HG03045 (cell line): Measurements from ENCODE around the gene MCM9.
"Not testable (repeated sequence)": the region's sequence is repeated elsewhere in the genome, so short reads cannot be mapped to it uniquely, and the experiment has no call there.

Source experiments
- ATAC-seq: cut with Tn5 transposase; IDR thresholded peaks from one replicate; pipeline ENCODE4 v1.9.1; 2021; ENCODE audit warnings: mild to moderate bottlenecking, moderate library complexity; ENCODE audit not compliant: unreplicated experiment

MCM9 gene

DNA sequence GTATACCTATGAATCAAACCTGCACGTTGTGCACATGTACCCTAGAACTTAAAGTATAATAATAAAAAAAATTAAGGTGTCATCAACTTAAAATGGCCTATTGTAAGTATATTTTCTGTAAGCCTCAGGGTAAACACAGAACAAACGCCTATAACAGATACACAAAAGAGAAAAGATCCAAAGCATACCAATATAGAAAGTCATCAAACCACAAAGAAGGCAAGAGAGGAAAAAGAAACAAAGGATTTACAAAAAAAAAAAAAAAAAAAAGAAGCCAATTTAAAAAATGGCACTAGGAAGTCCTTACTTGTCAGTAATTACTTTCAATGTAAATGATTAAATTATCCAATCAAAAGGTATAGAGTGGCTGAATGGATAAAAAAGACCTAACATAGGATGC is 65.6 kb downstream of the MCM9 start:
- ATAC-seq, result no peak

DNA sequence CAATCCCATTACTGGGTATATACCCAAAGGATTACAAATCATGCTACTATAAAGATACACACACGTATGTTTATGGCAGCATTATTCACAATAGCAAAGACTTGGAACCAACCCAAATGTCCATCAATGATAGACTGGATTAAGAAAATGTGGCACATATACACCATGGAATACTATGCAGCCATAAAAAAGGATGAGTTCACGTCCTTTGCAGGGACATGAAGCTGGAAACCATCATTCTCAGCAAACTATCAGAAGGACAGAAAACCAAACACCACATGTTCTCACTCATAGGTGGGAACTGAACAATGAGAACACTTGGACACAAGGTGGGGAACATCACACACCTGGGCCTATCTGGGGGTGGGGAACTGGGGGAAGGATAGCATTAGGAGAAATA is 66.1 kb downstream of the MCM9 start:
- ATAC-seq, result not testable (repeated sequence)

DNA sequence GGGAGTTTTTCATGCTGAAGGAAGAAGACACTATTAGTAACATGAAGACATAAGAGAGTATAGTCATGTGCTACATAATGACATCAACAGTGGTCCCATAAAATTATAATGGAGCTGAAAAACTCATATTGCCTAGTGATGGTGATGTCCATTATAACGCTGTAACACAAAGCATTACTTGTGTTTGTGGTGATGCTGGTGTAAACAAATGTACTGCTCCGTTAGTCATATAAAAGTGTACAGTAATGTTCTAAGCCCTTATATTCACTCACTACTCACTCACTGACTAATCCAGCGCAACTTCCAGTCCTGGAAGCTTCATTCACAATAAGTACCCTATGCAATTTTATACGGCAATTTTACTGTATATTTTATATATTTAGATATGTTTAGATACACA is 67.8 kb downstream of the MCM9 start:
- no peak for ATAC-seq

DNA sequence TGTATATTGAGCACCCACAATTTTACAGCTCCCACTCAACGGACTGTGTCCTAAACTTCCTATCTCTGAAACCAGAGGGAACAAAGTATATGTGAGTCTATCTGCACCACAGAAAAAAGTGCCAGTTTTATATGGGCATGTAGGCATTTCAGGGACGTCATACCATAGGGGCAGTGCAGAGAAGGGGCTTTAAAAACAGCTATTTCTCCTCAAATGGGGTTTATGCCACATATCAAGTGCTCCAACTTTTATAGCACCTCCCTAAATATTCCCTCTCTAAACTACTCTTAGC is 69.9 kb downstream of the MCM9 start:
- no peak for ATAC-seq

DNA sequence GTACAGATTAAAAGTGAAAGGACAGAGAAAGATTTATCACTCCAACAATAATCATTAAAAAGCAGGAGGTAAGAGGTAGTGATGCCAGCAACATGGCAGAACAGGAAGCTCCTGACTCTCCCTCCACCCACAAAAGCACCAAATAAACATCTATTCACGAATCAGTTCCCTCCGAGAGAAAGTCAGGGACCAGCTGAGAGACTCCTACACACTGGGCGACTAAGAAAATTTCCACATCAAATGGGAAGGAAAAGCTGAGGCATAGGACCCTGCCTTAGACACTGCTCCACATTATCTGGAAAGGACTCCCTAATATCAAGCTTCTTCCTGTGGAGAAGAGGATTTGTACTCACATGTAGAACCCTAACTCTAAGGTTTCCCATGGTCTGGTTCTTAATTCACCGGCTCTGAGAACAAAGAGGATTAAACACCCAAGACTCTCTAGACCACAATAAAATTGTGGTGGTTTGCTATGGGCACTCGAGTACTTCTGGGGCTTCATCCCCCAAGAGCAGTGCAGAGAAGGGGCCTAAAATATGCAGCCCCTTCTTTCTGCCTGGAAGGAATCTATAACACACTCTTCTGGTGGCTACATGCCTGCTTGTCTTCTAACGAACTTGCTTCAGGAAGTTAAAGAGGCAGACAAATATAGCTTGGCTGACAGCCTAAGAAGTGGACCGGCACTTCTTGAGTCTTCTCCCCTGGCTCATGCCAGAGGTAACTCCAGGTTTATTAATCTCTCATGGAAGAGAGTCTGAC is 70.4 kb downstream of the MCM9 start:
- no peak for ATAC-seq

DNA sequence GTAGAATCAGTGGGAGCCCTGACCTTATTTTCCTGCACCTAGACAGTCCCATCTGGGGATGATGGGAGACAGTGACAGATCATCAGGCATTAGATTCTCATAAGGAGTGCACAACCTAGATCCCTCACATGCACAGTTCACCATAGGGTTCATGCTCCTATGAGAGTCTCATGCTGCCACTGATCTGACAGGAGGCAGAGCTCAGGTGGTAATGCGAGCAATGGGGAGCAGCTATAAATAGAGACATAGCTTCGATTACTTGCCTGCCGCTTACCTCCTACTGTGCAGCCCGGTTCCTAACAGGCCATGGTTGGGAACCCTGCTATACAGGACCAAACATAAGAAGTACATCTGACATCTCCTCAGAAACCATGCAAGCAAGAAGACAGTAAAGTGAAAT is 72.5 kb downstream of the MCM9 start:
- no peak for ATAC-seq

DNA sequence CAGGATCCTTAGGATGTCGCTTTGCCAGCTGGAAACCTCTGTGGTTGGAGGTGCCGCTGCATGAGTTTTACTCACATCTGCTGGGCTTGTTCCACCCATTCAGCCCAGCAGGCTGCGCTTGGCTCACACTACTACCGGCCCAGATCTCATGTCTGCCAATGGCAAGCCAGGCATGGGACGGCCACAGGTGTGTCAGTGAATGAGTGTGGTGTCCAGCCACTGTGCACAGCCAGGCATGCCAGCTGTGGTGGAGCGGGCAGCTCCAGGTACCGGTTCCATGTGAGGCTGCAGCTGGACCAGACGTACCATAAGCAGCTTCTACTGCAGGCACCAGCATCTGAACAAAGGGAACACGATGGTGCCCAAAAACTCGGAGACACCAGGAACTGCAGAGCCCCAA is 74.1 kb downstream of the MCM9 start:
- no peak for ATAC-seq

DNA sequence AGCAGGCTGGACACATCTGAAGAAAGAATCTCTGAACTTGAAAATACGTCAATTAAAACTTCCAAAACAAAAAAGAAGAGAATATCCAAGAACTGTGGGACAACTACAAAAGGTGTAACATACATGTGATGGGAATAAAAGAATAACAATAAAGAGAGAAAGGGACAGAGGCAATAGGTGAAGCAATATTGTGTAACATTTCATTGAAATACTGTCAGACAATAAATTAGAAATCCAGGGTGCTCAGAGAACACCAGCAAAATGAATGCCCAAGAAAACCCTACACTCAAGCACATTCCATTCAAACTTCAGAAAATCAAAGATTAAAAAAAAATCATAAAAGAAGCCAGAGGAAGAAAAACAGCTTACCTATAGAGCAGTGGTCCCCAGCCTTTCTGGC is 74.6 kb downstream of the MCM9 start:
- no peak for ATAC-seq

DNA sequence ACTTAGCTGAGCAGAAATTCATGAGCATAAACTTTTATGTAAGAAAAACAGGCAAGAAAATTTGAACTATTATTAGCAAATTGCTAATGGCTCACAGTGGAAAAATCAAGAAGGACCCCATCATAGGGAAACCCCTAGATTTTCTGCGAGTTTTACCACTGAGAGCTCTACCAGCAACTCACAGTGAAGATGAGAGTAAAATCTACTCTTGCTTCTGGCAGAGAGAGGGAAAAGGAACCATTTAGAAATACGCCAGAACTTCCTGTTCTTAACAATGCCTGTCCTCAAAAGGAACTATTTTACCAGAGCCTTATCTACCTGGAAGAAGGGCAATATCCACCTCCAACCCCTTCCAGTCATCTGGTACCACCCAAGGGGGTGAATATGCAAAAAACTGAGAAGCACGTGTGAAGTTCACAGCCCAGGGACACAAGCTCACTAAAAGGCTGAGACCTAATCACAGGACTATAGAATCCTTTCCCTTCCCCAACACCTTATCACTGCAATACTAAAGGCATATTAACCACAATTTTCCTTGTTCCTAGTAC is 75.4 kb downstream of the MCM9 start:
- ATAC-seq, result no peak

DNA sequence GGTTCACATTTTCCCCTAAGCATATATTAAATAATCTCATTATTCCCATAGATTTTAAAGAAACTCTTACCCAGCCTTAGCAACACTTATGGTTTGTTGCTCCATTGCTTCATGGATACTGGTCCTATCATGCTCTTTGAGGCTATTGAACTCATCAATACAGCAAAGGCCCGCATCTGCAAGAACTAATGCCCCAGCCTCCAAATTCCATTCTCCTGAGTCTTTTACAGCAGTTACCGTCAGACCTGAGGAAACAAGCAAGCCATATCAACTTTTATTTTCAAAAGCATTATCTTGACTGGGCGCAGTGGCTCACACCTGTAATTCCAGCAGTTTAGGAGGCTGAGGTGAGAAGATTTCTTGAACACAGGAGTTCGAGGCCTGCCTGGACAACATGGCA is 78.7 kb downstream of the MCM9 start:
- no peak for ATAC-seq

DNA sequence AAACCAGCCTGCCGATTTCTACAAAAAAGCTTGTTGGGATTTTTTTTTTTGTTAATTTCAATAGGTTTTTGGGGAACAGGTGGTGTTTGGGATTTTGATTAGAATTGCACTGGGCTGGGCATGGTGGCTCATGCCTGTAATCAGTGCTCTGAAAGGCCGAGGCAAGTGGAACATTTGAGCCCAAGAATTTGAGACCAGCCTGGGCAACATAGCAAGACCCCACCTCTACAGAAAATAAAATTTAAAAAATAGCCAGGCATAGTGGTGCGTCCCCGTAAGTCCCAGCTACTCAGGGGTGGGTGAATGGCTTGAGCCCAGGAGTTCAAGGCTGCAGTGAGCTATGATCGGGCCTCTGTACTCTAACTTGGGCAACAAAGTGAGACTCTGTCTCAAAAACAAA is 81.6 kb downstream of the MCM9 start:
- ATAC-seq, result no peak

DNA sequence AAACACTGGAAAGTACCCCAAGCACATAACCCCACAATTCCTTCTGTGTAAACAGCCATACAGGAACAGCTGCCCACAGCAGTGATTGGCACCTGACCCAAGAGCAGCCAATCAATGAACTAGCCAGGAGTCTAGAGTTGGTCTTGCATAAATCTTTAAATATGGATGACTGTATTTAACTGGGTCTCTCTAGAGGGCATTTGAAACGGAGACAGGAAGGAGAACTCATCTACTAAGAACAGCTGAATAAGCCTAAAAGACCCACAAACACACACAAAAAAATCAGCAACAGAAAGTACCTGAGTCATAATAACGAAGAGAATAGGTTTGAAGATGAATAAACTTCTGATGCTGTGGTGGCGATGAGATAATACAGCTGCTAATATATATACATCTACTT is 90.0 kb downstream of the MCM9 start:
- ATAC-seq, result peak; percentile 52

DNA sequence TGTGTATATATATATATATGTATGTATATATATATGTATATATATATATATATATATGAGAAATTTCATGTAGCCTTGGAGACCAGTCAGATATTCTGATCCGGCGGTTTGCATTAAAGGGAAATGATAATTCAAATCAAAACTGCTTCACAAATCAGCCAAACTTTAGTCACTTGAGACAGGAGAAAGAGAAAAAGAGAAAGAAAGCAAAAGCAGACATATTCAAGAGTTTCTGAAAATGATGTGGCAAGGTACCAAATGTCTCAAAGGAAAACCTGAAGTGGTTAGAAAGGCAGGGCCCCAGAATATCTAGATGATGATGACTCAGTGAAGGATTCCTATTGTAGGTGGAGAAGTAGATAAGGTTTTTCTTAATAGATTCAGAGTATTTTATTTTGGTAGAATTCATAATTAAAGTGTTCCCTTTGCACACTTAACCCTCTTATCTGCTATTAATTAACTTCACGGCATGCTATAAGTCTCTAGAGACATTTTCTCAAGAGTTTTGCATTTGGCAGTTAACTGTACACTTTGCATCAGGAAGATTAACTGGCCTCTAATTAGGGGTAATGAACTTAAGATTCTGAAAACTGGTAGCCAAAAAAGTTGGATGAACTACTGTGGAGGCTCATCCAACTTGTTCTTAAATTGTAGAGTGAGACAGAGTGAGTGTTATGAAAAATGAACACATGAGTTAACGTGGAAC is 91.1 kb downstream of the MCM9 start:
- peak; percentile 91 for ATAC-seq

DNA sequence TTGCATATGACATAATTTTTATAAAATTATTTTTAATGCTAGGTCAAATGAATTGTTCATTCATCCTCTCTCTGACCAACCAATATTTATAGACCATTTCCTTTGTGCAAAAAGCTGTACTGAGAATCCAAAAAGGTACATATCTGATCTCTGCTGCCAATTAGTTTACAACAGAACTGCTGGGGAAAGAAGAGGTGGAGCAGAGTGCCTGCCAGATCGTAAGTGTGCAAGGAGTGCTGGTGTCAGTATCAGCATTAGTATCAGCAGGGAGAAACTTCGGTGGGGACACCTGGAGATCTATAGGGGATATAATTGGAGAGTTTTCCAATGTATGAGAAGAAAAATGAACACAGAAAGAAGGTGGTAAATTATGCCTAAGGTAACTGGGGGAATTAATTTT is 104.3 kb downstream of the MCM9 start:
- no peak for ATAC-seq

DNA sequence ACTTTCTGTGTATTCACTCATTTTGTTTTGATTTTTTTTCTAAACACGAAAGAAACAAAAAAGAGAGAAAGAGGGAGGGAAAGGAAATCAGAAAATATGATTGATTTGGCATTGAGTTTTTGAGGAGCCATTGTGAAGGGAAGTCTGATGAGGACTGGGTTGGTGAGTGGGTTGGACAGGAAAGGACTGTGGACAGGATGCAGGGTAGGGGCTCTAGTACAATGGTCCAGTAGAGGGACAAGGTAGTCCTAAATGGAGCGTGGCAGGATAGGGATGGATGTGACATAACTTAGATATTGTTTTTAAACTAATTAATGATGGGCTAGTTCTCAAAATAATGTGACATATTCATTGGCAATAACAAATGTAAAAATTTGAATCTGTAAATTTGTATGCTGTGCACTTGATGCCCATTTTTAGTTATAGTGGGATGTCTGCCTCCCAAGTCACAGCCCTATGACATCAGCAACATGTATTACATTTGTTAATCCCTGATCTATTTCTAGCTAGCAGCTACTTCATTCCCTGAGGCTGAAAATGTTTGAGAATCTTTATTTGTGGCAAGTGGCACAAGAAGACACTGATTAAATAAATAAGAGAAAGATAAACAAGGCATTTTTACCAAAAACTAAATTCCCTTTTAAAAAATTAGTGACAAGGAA is 105.0 kb downstream of the MCM9 start:
- no peak for ATAC-seq

DNA sequence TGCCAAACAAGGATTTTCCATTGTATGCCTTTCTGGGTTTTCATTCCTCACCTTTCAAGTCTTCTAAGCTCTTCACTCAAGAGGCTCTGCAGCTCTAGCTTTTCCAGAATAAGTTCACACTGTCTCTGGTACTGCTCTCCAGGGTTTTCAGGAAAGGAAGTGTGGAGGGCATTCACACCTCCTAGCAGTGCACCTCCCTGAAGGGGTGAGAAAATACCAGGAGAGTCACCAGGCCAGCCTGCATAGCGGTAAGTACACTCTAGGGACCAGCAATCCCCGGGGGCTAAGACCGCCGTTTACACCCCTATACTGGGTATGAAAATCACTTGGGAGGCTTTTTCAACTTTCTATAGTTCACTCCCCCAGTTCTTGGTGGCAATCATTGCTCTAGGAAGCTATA is 108.9 kb downstream of the MCM9 start:
- no peak for ATAC-seq

DNA sequence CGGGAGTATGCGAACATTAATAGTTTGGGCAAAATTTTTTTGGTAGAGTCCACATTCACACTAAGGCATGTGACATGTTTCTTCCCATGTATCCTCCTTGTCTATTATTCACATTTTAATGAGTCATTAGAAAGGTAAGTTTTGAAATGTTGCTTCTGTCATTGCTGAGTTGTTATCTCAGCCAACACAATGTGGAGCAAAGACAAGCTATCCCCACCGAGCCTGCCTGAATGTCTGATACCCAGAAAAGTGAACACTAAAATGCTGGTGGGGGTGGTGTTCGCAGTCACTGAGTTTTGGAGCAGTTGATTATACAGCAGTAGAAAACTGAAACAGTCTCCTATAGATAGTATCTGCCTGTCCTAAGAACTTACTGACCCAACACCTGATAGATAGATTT is 109.3 kb downstream of the MCM9 start:
- ATAC-seq, result no peak

DNA sequence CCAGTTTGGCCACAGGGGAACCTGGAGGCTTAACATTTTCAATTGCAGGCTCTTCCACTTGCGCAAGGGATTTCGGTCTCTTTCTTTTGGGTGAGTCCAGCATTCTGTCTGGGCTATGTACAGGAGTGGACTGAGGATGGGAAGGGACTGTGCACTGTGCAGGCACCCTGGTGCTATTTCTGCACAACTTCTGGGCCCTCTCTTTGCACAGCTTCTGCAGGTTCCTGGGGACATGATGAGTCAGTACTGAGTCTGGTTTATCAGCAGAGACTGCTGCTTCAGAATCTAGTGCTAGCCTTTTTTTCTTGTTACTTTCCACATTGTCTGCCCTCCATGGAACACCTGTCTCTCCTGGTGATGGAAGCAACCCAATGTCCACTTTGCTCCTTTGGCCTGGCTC is 119.5 kb downstream of the MCM9 start:
- ATAC-seq, result no peak

DNA sequence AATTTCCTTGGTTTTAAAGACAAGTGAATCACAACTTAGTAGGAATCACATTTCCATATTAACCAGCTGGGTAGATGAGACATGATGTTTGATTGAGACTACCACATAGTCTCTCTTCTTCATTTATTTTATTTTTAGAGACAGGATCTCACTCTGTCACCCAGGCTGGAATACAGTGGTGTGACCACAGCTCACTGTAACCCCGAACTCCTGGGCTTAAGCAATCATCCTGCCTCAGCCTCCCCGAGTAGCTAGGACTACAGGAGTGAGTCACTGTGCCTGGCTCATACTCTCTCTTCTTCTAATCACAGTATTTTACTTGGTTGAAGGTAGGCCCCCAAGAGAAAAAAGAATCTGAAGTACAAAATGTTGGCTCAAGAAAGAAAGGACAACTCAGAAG is 121.2 kb downstream of the MCM9 start:
- no peak for ATAC-seq

DNA sequence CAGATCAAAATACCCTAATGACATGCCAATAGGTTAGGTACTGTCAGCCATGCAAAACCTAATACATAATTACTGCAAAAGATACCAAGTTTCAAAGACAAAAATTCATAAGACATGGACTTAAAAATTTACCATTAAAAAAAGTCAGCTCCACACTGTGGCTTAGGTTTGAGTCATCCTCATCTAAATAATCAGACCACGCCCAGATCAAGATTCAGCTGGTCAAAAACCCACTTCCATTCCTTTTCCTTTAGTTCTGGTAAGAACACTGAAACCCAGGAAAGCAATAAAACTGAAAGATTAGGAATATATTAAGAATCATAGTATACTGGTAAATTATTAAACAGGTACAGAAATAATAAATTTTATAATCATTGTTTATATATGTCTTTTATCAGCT is 122.0 kb downstream of the MCM9 start:
- ATAC-seq, result no peak

DNA sequence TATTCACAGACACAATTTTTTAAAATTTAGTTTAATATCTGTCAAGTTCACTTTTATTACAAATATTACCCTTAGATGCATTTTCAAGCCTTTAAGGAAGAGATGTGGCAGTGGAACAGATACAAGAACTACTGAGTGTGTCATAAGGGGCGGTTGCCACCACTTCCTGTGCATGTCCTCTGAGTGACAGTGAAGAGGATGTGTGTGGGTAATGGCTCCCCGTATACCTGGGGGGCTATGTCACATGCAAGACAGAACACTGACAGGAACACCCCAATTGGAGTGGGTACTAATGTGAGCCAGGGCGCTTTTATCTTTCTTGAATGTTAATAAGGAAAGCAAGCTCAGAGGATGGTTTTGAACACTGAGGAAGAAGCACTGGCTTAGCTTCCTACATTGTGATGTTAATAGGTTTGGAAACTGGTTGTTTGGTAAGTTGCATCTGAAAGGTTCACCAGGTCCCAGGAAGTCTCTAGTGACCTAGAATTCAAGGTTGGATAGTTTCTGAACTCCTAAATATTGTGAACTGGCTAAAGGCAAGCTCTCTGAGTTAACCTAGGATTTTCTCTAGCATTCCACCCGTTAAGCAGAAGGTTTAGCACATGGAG is 124.4 kb downstream of the MCM9 start:
- ATAC-seq, result peak; percentile 67
